Body of pancreas (tissue), 4 donors: Measurements from ENCODE around the gene SLC4A1AP.

ENCODE experiments used
- CTCF ChIP-seq, 7 experiments: fragments of 450-650 bp in 4 of 7; fragments of 200-600 bp in 3 of 7; sonication (generic) in 3 of 7; IDR thresholded peaks; one replicate each; pipeline ENCODE4 v1.5.1; 2016 to 2019; ENCODE audit warnings: antibody characterized with exemption in 7 of 7
- POLR2A ChIP-seq, 3 donors: fragments of 450-650 bp; IDR thresholded peaks; one replicate each; pipeline ENCODE4 v1.6.1; 2016; ENCODE audit warnings: antibody characterized with exemption in 3 of 3, mild to moderate bottlenecking in 2 of 3

- no peak for TF ChIP-seq POLR2A (IDR thresholded peaks at IDR 0.05)
- no peak for TF ChIP-seq CTCF (IDR thresholded peaks at IDR 0.05)
Observed at GRCh38 chr2:27715318-27716210, 51.9 kb downstream of the SLC4A1AP start.
